GM21515 (cell line): Measurements from ENCODE around the gene KLK8.

ENCODE experiments used
- ATAC-seq: cut with Tn5 transposase; IDR thresholded peaks from one replicate; pipeline ENCODE4 v1.9.1; 2021; ENCODE audit not compliant: unreplicated experiment

KLK8 gene

DNA sequence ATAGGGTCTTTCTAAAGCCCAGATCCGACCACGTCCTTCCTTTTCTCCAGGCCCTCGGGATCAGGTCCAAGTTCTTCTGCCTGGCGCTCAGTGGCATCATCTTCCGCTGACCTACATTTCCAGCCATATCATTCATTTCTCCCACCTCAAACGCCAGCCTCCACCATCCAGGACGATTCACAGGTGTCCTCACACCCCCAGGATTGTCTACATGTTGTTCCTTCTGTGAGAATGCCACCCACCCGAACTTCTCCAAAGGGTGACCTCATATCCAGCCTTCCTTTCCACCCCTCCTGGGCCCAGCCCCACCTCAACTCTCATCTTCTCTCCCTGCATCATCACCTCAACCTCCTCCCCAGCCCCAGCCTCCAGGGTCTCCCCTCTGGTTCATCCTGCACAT is 43.8 kb downstream of the KLK8 start:
- ATAC-seq = no peak

DNA sequence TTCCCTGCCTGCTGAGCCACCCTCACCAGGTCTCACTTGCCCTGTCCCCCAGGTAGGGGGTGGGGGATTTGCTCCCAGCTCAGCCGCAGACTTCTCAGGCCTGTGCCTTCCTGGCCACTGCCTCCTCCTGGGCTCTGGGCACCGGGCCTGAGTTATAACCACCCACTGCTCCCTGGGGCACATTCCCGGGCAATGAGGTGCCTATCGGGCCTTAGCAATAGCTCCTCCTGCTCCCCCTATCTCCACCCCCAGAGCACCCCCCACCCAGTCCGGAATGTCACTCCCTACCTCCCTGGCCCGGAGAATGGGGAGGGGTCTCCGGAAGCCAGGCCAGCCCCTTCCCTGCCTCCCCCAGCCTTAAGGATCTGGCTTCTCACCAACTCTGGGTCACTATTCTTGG is 48.5 kb downstream of the KLK8 start, which contains the start of gene KLK5:
Gene KLK5, minus strand, starts transcription at position 129 of the 400 bp plus-strand sequence. CDS start 381 bp downstream, outside the sequence.
- ATAC-seq = no peak

DNA sequence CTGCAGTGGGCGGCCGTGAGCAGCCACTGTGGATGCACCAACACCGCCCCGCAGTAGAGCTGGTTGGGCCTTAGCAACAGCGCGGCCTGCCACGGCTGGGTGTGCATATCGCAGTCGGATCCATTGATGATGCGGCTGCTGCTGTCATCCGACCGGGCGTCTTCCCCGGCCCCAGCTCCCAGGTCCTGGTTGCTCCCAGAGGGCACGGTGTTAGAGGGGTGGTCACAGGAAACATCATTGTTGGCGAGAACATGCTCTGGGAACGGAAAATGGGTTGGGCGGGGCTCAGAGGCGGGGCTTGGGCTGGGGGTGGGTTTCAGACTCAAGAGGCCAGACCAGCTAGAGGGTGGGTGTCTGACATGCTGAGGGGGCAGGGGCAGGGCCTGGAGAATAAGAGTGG is 51.5 kb downstream of the KLK8 start:
- ATAC-seq = no peak

DNA sequence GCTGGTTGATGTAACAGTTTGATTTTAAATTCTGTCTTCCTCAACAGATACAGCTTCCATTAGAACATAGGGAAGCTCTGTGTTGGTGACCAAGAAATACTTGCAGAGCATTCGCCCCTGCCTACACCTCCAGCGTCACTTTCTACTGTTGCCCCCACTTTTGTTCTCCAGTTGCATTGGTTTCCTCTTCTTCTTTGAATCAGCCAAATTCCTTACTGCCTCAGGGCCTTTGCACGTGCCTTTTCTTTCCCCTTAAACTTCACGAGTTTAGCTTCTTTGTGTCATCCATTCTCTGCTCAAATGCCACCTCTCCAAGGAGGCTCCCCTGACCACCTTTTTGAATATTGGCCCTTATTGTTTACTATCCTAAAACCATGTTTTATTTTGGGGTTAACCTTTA is 54.3 kb downstream of the KLK8 start:
- ATAC-seq = no peak
